Esophagus squamous epithelium (tissue), 5 donors: ENCODE measurements around the gene FOXC1. TPM values are rescaled to one million over a fixed set of nuclear protein-coding genes. Genes with fewer than 3 reads are reported as not detected.

Experiments used
- DNase-seq: peaks from one replicate; lab custom pipeline; 2025; lab: John Stamatoyannopoulos, UW
- H3K27ac ChIP-seq, 4 donors: fragments of 200-600 bp; sonication (generic); one replicate each; pipeline ENCODE4 v1.5.1; 2016 to 2019; ENCODE audit warnings: mild to moderate bottlenecking in 1 of 4
- H3K27me3 ChIP-seq, 4 donors: fragments of 200-600 bp; sonication (generic); 1 replicate in 3 of 4; 2 replicates in 1 of 4; pipeline versions ENCODE4 v1.5.1 to v1.6.0; 2017 to 2021; ENCODE audit warnings: antibody characterized with exemption in 1 of 4
- H3K36me3 ChIP-seq, 3 donors: fragments of 200-600 bp; sonication (generic); one replicate each; pipeline ENCODE4 v1.5.1; 2016 to 2019
- H3K4me1 ChIP-seq, 3 donors: fragments of 200-600 bp; sonication (generic); one replicate each; pipeline ENCODE4 v1.5.1; 2017 to 2019
- H3K4me3 ChIP-seq, 4 donors: fragments of 200-600 bp; sonication (generic); 1 replicate in 3 of 4; 2 replicates in 1 of 4; pipeline ENCODE4 v1.5.1; 2016 to 2019; ENCODE audit warnings: mild to moderate bottlenecking in 2 of 4, moderate library complexity in 1 of 4
- H3K9me3 ChIP-seq, 3 donors: fragments of 200-600 bp; sonication (generic); one replicate each; pipeline ENCODE4 v1.5.1; 2016 to 2019
- CTCF ChIP-seq, 6 experiments: fragments of 450-650 bp in 4 of 6; fragments of 200-600 bp in 2 of 6; sonication (generic) in 2 of 6; IDR thresholded peaks; one replicate each; pipeline ENCODE4 v1.5.1; 2016 to 2019; ENCODE audit warnings: antibody characterized with exemption in 6 of 6, mild to moderate bottlenecking in 4 of 6, moderate library complexity in 4 of 6
- POLR2A ChIP-seq, 4 donors: fragments of 450-650 bp; IDR thresholded peaks; one replicate each; pipeline ENCODE4 v1.6.1; 2017; ENCODE audit warnings: antibody characterized with exemption in 4 of 4, mild to moderate bottlenecking in 4 of 4, moderate library complexity in 3 of 4
- WGBS, 2 donors: methylation state at CpG; one replicate each; pipeline ENCODE4 v1.1.5; 2018; 5-methylcytosine and 5-hydroxymethylcytosine counted together
- intact Hi-C: fragments of 100-400 bp; cut with DNase I; formaldehyde crosslinking; loops from one replicate; pipeline ENCODE4 v1.15.0; 2022
- total RNA-seq, 4 donors: library from RNA; depleted of rRNA; stranded (reverse); fragments of >200 nt; gene quantifications; one replicate each; pipeline ENCODE4 v1.1.0, GENCODE V29; 2016
- donor health status: DM: yes; HTN: yes; CAD: no.

The FOXC1 gene
- total RNA-seq, 4 donors from 2014 or later: 2.2 to 6.0 (median 3.4) TPM

- Histone ChIP-seq H3K4me3 (peak overlapping the region in 1 of 4 donors; percentile 83), H3K27me3 (peaks cover 12 to 99% (median 37%) of the 10 kb centered on the region in 4 donors), H3K27ac (peak overlapping the region in 1 of 4 donors; percentile 96), H3K4me1 (peaks cover 32 to 83% (median 49%) of the 10 kb centered on the region in 3 donors), H3K36me3 (no peaks in the 10 kb centered on the region), H3K9me3 (no peaks in the 10 kb centered on the region)
- DNase-seq: no peak
- intact Hi-C loops: loop anchor here (10.0 kb wide), 2 partner anchors 507 to 847 kb away; no protein-coding TSS in a partner anchor
- 17 to 25% methylated on average over 18 to 20 of the region's 32 CpGs for WGBS, 2 donors
- TF ChIP-seq POLR2A (IDR thresholded peaks at IDR 0.05): no peak
- no peak for TF ChIP-seq CTCF (IDR thresholded peaks at IDR 0.05)
Observed at GRCh38 chr6:1607516-1608221, 2.0 kb upstream of the FOXC1 start.

- Histone ChIP-seq H3K4me1 (peaks cover 32 to 90% (median 49%) of the 10 kb centered on the region in 3 donors), H3K36me3 (no peaks in the 10 kb centered on the region), H3K4me3 (peak overlapping the region; percentile 57 to 83 (median 63)), H3K27me3 (peaks cover 12 to 99% (median 41%) of the 10 kb centered on the region in 4 donors), H3K27ac (peak overlapping the region in 2 of 4 donors; percentile 91 to 96), H3K9me3 (no peaks in the 10 kb centered on the region)
- TF ChIP-seq CTCF (IDR thresholded peaks at IDR 0.05) (no peak), POLR2A (IDR thresholded peaks at IDR 0.05) (no peak)
- DNase-seq: no peak
- intact Hi-C loops: loop anchor here (10.0 kb wide), 2 partner anchors 506 to 846 kb away; no protein-coding TSS in a partner anchor
- 23 to 29% methylated on average over 32 to 41 of the region's 59 CpGs for WGBS, 2 donors
Observed at GRCh38 chr6:1608222-1609040, 1.3 kb upstream of the FOXC1 start.

- intact Hi-C loops: loop anchor here (10.0 kb wide), 2 partner anchors 506 to 846 kb away; no protein-coding TSS in a partner anchor
- TF ChIP-seq POLR2A (IDR thresholded peaks at IDR 0.05) (no peak), CTCF (IDR thresholded peaks at IDR 0.05) (no peak)
- H3K27ac ChIP-seq: peak overlapping the region; percentile 62 to 96 (median 89)
- H3K4me1 ChIP-seq: peaks cover 30 to 90% (median 52%) of the 10 kb centered on the region in 3 donors
- no peaks in the 10 kb centered on the region for H3K36me3 ChIP-seq
- H3K9me3 ChIP-seq: no peaks in the 10 kb centered on the region
- H3K27me3 ChIP-seq: peaks cover 12 to 99% (median 41%) of the 10 kb centered on the region in 4 donors
- peak overlapping the region; percentile 57 to 83 (median 63) for H3K4me3 ChIP-seq
- DNase-seq: no peak
- 0 to 1% methylated on average over 13 to 15 of the region's 58 CpGs for WGBS, 2 donors
Observed at GRCh38 chr6:1609041-1609647, 571 bp upstream of the FOXC1 start.

GRCh38 chr6:1610497-1611321 lies 994 bp downstream of the FOXC1 start:
- H3K4me1 ChIP-seq: peaks cover 19 to 86% (median 43%) of the 10 kb centered on the region in 3 donors
- no peaks in the 10 kb centered on the region for H3K36me3 ChIP-seq
- peak overlapping the region; percentile 85 to 96 (median 89) for H3K27ac ChIP-seq
- DNase-seq: no peak
- intact Hi-C loops: no loop called here
- no peaks in the 10 kb centered on the region for H3K9me3 ChIP-seq
- H3K4me3 ChIP-seq: peak overlapping the region; percentile 57 to 83 (median 63)
- TF ChIP-seq CTCF (IDR thresholded peaks at IDR 0.05) (no peak), POLR2A (IDR thresholded peaks at IDR 0.05) (no peak)
- H3K27me3 ChIP-seq: peaks cover 4 to 99% (median 35%) of the 10 kb centered on the region in 4 donors
- 0% methylated on average over 16 of the region's 101 CpGs; no CpG with 5 or more reads in 1 of the 2 donors for WGBS, 2 donors
